Psoas muscle (tissue), 8 donors: Measurements from ENCODE around the gene ADARB1. TPM values are rescaled to one million over a fixed set of nuclear protein-coding genes. Genes with fewer than 3 reads are reported as not detected.

ENCODE experiments used
- ATAC-seq, 4 donors: fragments of 200-7000 bp; cut with Tn5 transposase; one replicate each; pipeline ENCODE4 v1.9.1; 2020; ENCODE audit warnings: moderate library complexity in 3 of 4, mild to moderate bottlenecking in 2 of 4
- DNase-seq, 2 donors: peaks; one replicate each; pipeline ENCODE4 v3.0.0-alpha.2; 2020
- H3K27ac ChIP-seq: fragments of 200-600 bp; one replicate; pipeline ENCODE4 v1.8.0; 2022
- H3K27me3 ChIP-seq, 3 donors: fragments of 200-600 bp in 1 of 3; one replicate each; pipeline versions ENCODE4 v1.6.1 to v1.8.0; 2013 to 2022; ENCODE audit warnings: low read length in 2 of 3, mild to moderate bottlenecking in 2 of 3, moderate library complexity in 1 of 3; ENCODE audit not compliant: insufficient read depth in 3 of 3
- H3K36me3 ChIP-seq, 2 donors: fragments of 200-600 bp in 1 of 2; one replicate each; pipeline versions ENCODE4 v1.6.1 to v1.8.0; 2013 to 2022; ENCODE audit warnings: low read depth in 1 of 2, mild to moderate bottlenecking in 1 of 2, moderate library complexity in 1 of 2; ENCODE audit not compliant: insufficient read depth in 1 of 2
- H3K4me1 ChIP-seq: fragments of 200-600 bp; one replicate; pipeline ENCODE4 v1.8.0; 2022
- H3K4me3 ChIP-seq: fragments of 200-600 bp; one replicate; pipeline ENCODE4 v1.8.0; 2022; ENCODE audit warnings: mild to moderate bottlenecking
- H3K9me3 ChIP-seq: fragments of 200-600 bp; one replicate; pipeline ENCODE4 v1.8.0; 2022
- CTCF ChIP-seq: fragments of 200-600 bp; IDR thresholded peaks from one replicate; pipeline ENCODE4 v1.8.0; 2022; ENCODE audit warnings: antibody characterized with exemption
- WGBS, 3 donors: extraction: QIAGEN DNeasy Blood & Tissue Kit; methylation state at CpG; one replicate each; pipeline versions ENCODE4 v1.1.6 to v1.1.7; 2013; 5-methylcytosine and 5-hydroxymethylcytosine counted together
- intact Hi-C, 2 donors: fragments of 100-400 bp; cut with DNase I; formaldehyde crosslinking; loops; one replicate each; pipeline versions ENCODE4 v1.11.0 to v1.14.2; 2022
- long read RNA-seq, 2 donors: library from polyadenylated mRNA; unstranded; transcript quantifications; one replicate each; pipeline ENCODE4 v2.0.0, GENCODE V29; 2021
- polyA plus RNA-seq, 3 donors: library from polyadenylated mRNA; stranded (reverse); fragments of 200-250 nt; gene quantifications; one replicate each; pipeline ENCODE4 v1.2.3, GENCODE V29; 2013
- total RNA-seq, 4 donors: library from RNA; stranded (reverse); fragmentation: NEBNext Ultra II Directional in 2 of 4; extraction: Animal tissue kit (Norgen Biotek cat#: 25700) in 2 of 4; gene quantifications; one replicate each; pipeline versions ENCODE4 v1.2.1 to v1.2.4, GENCODE V29; 2021 to 2023
- donor health status: healthy with polysubstance abuse.
- donor health status: DM: no; HTN: no; CAD: no; lungs with moderate emphysema.
- donor health status: Bipolar disorder and iron deficiency.
- donor health status: healthy.
- donor health status: DM: yes; HTN: yes; CAD: no.
- donor health status: DM: no; HTN: no; CAD: no.
- donor health status: DM: no; HTN: no; CAD: no.
- donor health status: DM: yes; HTN: yes; CAD: no.

Gene ADARB1, protein sequence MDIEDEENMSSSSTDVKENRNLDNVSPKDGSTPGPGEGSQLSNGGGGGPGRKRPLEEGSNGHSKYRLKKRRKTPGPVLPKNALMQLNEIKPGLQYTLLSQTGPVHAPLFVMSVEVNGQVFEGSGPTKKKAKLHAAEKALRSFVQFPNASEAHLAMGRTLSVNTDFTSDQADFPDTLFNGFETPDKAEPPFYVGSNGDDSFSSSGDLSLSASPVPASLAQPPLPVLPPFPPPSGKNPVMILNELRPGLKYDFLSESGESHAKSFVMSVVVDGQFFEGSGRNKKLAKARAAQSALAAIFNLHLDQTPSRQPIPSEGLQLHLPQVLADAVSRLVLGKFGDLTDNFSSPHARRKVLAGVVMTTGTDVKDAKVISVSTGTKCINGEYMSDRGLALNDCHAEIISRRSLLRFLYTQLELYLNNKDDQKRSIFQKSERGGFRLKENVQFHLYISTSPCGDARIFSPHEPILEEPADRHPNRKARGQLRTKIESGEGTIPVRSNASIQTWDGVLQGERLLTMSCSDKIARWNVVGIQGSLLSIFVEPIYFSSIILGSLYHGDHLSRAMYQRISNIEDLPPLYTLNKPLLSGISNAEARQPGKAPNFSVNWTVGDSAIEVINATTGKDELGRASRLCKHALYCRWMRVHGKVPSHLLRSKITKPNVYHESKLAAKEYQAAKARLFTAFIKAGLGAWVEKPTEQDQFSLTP
- total RNA-seq, result 10 to 100 TPM in 2 of 4 donors, 1 to 10 TPM in 2; 6.9 to 22.7 (median 14.4) TPM
- polyA plus RNA-seq, result 1 to 10 TPM; 3.8 to 6.4 (median 4.1) TPM
- long read RNA-seq, donor 1, partial matches to known transcripts, result 3 of 9 reads
- long read RNA-seq, donor 1, other reads (novel, unspliced or antisense), result 6 of 9 reads
- long read RNA-seq, donor 2, partial matches to known transcripts, result 6 of 30 reads
- long read RNA-seq, donor 2, other reads (novel, unspliced or antisense), result 23 of 30 reads

GRCh38 chr21:45074048-45074817 is at the start of gene ADARB1:
Gene ADARB1, plus strand, starts transcription at chr21:45074580. Its CDS starts 97,077 bp downstream, at chr21:45171657.
- Histone ChIP-seq H3K27me3 (no peaks in the 10 kb centered on the region), H3K27ac (peak within 1 kb of the TSS; percentile 93), H3K9me3 (no peaks in the 10 kb centered on the region), H3K4me1 (peaks cover 38% of the 10 kb centered on the region), H3K36me3 (no peaks in the 10 kb centered on the region), H3K4me3 (peak within 1 kb of the TSS; percentile 92)
- intact Hi-C loops, result loop anchor here (5.0 to 10.0 kb wide), 2 partner anchors 51 to 122 kb away; no protein-coding TSS in a partner anchor
- WGBS, 3 donors, result 0 to 1% (median 1%) methylated on average over 62 to 131 of the region's 132 CpGs
- ATAC-seq, result peak; percentile 55 to 74 (median 73)
- no peak for TF ChIP-seq CTCF
- peak; percentile 65 to 83 for DNase-seq

DNA sequence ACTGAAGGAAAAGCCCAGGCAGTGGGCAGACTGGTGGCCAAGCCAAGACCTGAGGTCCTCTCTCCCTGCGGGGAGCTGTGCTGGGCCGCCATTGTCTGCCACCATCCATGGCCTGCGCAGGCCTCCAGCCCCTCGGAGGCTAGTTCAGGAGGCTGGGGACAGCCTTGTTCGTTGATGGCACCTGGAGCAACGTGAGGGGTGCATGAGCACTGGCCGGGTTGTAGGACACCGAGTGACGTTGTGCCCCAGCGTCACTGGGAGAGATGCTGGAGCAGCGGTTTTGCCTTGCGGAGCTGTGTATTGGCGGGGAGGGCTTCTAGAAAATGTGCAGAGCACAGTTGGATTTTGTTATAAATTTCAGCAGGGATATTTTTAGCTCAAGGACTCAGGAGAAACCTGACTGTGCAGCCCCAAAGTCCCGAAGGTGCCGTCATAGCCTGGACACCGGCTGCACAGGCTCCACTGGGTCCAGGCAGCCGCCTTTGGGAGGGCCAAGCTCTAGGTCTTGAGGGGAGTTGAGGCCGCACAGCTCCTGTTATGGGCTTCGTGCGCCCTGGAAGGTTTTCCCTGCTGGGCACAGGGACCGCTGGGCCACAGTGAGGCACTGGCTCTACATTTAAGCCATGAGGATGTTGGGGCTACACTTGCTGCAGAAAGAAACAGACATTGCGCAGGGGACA is 48.2 kb upstream of the ADARB1 start:
- Histone ChIP-seq H3K27me3 (no peaks in the 10 kb centered on the region), H3K4me3 (no peak overlapping the region), H3K36me3 (no peaks in the 10 kb centered on the region), H3K4me1 (no peaks in the 10 kb centered on the region), H3K27ac (no peak overlapping the region), H3K9me3 (no peaks in the 10 kb centered on the region)
- ATAC-seq, result no peak
- no peak for TF ChIP-seq CTCF
- whole genome bisulfite sequencing, 3 donors, result 93 to 95% (median 94%) methylated on average over 22 of the region's 22 CpGs
- intact Hi-C loops, result no loop called here
- no peak for DNase-seq

- Histone ChIP-seq H3K36me3 (no peaks in the 10 kb centered on the region), H3K4me3 (no peak overlapping the region), H3K27me3 (no peaks in the 10 kb centered on the region), H3K4me1 (no peaks in the 10 kb centered on the region), H3K9me3 (no peaks in the 10 kb centered on the region), H3K27ac (no peak overlapping the region)
- TF ChIP-seq CTCF, result no peak
- intact Hi-C loops, result no loop called here
- DNase-seq, result no peak
- WGBS, 3 donors, result 93 to 95% (median 94%) methylated on average over 12 of the region's 12 CpGs
- ATAC-seq, result no peak
These were observed 47.6 kb upstream of the ADARB1 start for GRCh38 chr21:45026826-45027225.
